HG03575 (cell line): Measurements from ENCODE around the gene YJU2.
"Not testable (repeated sequence)": the region's sequence is repeated elsewhere in the genome, so short reads cannot be mapped to it uniquely, and the experiment has no call there.

ENCODE experiments used
- ATAC-seq: cut with Tn5 transposase; IDR thresholded peaks from one replicate; pipeline ENCODE4 v1.9.1; 2021; ENCODE audit not compliant: unreplicated experiment, insufficient number of reproducible peaks, low FRiP score; ENCODE audit errors: extremely low read depth

The YJU2 gene

GRCh38 chr19:4264812-4265211 is 17.9 kb downstream of the YJU2 start:
- ATAC-seq: no peak

GRCh38 chr19:4266253-4267000 is 19.5 kb downstream of the YJU2 start:
- no peak for ATAC-seq

- ATAC-seq: no peak
Observed at GRCh38 chr19:4267101-4267900, 20.4 kb downstream of the YJU2 start.

DNA sequence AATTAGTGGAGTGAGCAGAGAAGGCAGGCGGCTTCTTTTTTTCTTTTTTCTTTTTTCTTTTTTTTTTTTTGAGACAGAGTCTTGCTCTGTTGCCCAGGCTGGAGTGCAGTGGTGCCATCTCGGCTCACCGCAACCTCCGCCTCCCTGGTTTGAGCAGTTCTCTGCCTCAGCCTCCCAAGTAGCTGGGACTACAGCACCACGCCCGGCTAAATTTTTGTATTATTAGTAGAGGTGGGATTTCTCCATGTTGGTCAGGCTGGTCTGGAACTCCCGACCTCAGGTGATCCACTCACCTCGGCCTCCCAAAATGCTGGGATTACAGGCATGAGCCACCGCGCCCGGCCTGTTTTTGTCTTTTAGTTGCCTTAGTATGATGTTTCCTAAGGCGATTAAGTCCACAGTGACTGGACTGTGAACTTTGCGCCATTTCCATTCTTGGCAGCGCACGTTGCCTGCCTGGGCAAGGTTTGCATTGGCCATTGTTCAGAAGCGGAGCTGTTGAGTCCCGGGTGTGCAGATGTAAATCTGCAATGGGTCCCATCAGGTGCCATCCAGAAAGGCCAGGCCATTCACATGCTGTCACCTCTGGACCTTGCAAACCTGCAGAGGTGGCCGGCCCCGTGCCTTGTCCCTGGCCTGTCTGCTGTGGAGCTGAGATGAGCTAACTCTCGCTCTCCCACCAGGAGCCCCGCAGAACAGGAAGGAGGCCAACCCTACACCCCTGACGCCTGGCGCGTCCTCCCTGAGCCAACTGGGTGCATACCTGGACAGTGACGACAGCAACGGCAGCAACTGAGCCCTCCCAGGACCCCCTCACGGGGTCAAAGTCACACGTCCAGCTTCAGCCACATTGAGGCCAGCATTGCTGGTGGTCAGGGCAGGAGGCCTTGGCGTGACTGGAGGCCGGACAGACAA is 21.3 kb downstream of the YJU2 start:
- no peak for ATAC-seq

DNA sequence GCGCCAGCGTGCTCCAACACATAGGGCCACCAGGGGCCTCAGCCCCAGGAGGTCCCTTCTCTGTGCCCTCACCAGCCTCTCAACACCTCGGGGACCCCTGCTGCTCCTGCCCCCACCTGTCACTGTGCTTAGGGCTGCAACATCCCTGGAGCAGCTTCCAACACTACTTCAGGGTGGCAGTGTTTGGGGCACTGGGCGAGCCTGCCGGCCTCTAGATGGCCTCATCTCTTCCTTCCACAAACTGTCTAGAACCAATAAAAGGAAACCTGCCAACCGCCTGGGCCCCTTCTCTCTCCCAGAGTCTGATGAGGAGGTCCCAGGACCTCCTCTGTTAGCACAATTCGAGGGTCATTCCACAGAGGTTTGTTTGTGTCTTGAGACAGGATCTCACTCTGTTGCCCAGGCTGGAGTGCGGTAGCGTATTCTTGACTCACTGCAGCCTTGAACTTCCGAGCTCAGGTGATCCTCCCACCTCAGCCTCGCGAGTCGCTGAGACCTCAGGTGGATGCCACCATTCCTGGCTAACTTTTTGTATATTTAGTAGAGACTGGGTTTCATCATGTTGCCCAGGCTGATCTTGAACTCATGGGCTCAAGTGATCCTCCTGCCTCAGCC is 22.0 kb downstream of the YJU2 start:
- no peak for ATAC-seq

- ATAC-seq: no peak
Observed at GRCh38 chr19:4272894-4273293, 26.0 kb downstream of the YJU2 start.

DNA sequence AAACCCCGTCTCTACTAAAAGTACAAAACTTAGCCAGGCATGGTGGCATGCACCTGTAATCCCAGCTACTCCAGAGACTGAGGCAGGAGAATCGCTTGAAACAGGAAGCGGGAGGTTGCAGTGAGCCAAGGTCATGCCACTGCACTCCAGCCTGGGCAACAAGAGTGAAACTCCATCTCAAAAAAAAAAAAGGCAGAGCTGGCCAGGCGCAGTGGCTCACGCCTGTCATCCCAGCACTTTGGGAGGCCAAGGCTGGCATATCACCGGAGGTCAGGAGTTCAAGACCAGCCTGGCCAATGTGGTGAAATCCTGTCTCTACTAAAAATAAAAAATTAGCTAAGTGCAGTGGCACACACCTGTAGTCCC is 27.4 kb downstream of the YJU2 start:
- ATAC-seq: not testable (repeated sequence)

DNA sequence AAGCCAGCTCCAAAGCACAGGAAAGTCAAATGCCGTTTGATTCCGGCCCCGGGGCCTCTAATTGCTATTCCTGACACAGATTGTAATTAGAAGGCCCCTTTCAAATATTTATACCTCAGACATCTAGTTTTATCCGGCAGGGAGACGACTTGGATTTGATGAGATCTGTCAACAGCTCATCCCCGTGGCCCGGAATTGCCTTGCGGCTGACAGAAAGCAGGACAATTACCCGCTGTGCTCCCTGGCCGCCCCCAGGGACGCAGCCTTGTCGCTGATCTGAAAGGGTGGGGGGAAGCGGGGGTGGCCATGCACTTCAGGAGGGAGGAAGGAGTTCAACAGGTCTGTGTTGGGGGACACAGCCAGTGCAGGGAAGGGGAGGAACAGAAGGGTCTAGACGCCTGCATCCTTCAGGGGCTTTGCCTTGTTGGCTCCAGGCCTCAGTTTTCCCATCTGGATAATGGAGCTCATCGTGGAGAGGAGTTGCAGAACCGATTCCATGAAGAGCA is 30.4 kb downstream of the YJU2 start:
- no peak for ATAC-seq

DNA sequence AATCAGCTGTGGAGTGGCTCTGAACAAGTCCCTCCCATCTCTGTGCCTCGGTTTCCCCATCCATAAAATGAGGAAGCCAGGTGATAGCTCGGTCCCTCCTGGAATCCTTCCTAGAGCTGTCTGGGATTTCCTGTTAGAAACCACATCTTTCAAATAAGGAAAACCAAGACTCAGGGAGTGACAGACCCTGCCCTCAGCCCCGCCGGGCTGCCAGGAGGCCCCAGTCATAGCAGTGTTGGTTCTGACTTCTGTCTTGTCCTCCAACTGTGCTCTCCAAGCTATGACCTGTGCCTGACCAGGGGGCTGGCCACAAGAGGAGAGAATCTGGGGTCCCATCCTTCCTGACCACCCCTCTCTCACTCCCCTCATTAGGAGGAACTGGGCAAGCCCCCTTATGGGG is 31.1 kb downstream of the YJU2 start:
- no peak for ATAC-seq

DNA sequence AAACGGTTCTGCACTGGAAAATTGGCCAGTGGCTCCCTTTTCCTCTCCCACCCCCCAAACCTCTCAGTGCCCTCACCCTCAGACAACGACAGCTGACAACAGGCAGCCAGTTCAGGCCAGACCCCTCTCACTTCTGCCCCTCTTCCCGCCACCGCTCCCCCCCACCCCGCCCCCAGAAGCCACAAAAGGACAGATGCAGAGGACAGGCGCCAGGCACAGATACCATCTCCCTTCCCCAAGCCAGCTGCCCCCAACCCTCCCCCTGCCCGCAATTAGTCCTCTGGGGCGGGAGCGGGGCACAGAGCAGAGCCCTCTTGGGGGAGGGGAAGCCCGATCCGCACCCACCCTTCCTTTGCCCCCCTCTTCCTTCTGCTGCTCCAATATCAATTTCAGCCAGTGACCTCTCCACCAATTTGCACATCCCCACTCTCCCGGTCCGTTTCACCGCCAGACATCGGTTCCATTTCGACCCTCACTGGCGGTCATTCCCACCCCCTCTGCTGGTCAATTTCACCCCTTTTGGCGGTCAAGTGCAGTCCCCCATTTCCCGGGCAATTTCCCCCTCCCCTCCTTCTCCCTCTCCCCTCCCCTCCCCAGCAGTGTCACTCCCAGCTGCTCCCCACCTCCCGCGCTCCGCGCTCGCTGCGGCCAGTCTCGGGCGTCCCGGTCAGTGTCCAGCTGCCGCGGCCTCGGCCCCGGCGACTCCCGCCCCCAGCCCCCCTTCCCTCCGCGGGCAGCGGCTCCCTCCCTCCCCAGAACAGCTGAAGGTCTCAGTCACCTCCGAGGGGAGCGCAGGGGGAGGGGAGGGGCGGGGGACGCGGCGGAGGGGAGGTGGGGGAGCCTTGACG is 31.8 kb downstream of the YJU2 start, which contains the start of gene SHD:
Gene SHD (plus strand): TSS at position 848 of the 848 bp plus-strand sequence. CDS start 798 bp downstream, outside the sequence.
- ATAC-seq: no peak

- no peak for ATAC-seq
Observed at GRCh38 chr19:4279267-4279529, 32.3 kb downstream of the YJU2 start.

GRCh38 chr19:4279530-4280422 is 32.9 kb downstream of the YJU2 start:
- ATAC-seq: no peak

GRCh38 chr19:4284176-4284958 is 37.5 kb downstream of the YJU2 start:
- no peak for ATAC-seq

- no peak for ATAC-seq
Observed at GRCh38 chr19:4284974-4285373, 38.1 kb downstream of the YJU2 start.

- not testable (repeated sequence) for ATAC-seq
Observed at GRCh38 chr19:4286141-4286540, 39.3 kb downstream of the YJU2 start.

- no peak for ATAC-seq
Observed at GRCh38 chr19:4288091-4288777, 41.4 kb downstream of the YJU2 start.
